Measurements from ENCODE around the gene CYP2A13.
"Not testable (repeated sequence)": the region's sequence is repeated elsewhere in the genome, so short reads cannot be mapped to it uniquely, and the experiment has no call there.

Gene CYP2A13

GRCh38 chr19:41088151-41088550 lies at the start of gene CYP2A13:
Gene CYP2A13 (plus strand): TSS chr19:41088451. CDS start chr19:41088472, 21 bp downstream.
- no peak for TF ChIP-seq POLR2A (IDR thresholded peaks at IDR 0.05; ENCODE audit: low read depth, low read length)
- FAIRE-seq (no peak), DNase-seq (ENCODE audit: insufficient read length, low spot score) (no peak)

- FAIRE-seq, result no peak
- no peak for TF ChIP-seq POLR2A (IDR thresholded peaks at IDR 0.05; ENCODE audit: low read depth, low read length)
Observed at GRCh38 chr19:41039806-41040205, 48.4 kb upstream of the CYP2A13 start.

GRCh38 chr19:41045095-41045494 lies 43.2 kb upstream of the CYP2A13 start:
- not testable (repeated sequence) for FAIRE-seq; DNase-seq (ENCODE audit: insufficient read length, low spot score)

More at GRCh38 chr19:41039806-41040205, 48.4 kb upstream of the CYP2A13 start:
- DNase-seq (ENCODE audit: insufficient read length, low spot score), result no peak

DNA sequence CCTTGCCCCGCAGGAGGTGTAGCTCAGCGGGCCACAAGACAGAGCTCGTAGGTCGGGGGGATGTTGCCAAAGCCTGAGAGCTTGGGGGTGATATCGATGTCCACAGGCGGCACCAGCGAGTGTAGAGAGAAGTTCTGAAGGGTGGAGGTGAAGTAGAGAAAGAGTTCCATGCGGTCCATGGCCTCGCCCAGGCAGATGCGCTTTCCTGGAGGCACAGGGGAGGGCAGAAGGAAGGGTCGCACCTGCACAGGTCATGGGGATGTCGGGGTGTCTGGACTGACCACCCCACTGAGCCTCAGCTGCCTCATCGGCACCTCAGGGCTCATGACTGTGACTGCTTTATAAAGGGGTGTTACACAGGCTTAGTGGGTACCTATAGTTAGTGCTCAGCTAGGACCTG lies 37.8 kb upstream of the CYP2A13 start:
- no peak for TF ChIP-seq POLR2A (IDR thresholded peaks at IDR 0.05; ENCODE audit: low read depth, low read length)
- no peak for DNase-seq (ENCODE audit: insufficient read length, low spot score)
- FAIRE-seq, result no peak

DNA sequence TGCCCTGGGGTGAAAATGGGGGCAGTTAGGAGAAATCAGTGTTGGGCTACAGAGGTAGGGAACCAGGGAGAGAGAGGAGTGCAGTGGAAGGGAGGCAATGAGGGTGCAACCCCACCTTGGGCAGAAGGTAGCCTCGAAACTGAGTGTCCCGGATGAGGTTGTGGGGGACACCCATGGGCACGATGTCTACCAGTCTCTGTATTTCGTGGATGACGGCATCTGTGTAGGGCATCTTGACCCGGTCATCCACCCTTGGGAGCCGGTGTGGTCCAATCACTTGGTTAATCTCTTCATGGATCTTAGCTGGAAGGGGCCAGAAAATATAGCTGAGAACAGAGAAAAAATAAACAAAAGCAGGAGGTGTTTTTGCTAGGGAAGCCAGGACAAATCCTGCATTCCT lies 36.1 kb upstream of the CYP2A13 start:
- DNase-seq (ENCODE audit: insufficient read length, low spot score); FAIRE-seq: not testable (repeated sequence)

GRCh38 chr19:41053331-41053730 lies 34.9 kb upstream of the CYP2A13 start:
- not testable (repeated sequence) for DNase-seq (ENCODE audit: insufficient read length, low spot score); FAIRE-seq

DNA sequence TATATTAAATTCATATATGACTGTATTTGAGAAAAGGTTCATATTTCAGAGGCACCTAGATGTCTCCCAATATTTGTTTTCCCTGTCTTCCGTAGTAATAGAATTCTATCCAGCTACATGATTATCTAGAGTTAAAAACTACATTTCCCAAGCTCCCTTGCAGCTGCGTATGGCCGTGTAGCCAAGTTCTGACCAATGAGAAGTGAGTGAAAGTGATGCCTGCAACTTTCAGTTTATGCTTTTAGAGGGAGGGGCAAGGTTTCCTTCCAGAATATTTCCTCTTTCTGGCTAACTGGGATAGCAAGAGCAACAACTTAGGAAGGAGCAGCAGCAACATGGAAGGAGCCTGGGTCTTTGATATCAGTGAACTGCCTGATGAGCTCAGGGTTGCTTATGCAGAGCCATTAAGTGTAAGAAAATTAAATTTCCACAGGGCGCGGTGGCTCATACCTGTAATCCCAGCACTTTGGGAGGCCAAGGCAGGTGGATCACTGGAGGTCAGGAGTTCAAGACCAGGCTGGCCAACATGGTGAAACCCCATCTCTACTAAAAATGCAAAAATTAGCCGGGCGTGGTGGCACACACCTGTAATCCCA lies 23.2 kb upstream of the CYP2A13 start:
- peak; percentile 41 for FAIRE-seq
- no peak for TF ChIP-seq POLR2A (IDR thresholded peaks at IDR 0.05; ENCODE audit: low read depth, low read length)
- DNase-seq (ENCODE audit: insufficient read length, low spot score), result peak; percentile 52

DNA sequence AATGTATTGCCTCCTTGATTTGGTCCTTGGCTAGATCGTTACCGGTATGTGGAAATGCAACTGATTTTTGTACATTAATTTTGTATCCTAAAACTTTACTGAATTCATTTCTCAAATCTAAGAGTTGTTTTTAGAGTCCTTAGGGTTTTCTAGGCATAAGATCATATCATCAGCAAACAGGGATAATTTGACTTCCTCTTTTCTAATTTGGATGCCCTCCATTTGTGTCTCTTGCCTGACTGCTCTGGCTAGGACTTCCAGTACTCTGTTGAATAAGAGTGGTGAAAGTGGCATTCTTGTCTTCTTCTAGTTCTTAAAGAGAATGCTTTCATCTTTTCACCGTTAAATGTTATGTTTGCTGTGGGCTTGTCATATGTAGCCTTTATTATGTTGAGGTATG lies 12.0 kb upstream of the CYP2A13 start:
- DNase-seq (ENCODE audit: insufficient read length, low spot score) (no peak), FAIRE-seq (no peak)
- no peak for TF ChIP-seq POLR2A (IDR thresholded peaks at IDR 0.05; ENCODE audit: low read depth, low read length)

DNA sequence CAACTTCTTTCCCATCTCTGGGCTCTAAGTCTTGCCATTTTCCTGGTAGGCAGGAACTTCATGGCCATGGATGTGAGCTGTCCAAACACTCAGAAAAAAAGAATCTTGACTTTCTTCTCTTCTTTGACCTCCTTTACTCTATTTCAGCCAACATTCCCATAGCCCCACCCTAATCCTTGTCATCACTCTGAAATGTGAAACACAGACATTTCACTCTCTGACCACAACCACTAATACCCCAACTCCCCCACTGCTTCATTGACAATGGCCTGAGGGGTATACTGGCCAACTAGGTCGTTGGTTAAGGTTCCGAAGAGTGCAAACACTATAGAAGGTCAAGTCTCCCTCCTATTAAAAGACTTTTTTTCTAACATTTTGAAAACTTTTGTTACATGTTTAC lies 4.7 kb upstream of the CYP2A13 start:
- TF ChIP-seq POLR2A (IDR thresholded peaks at IDR 0.05; ENCODE audit: low read depth, low read length), result no peak
- DNase-seq (ENCODE audit: insufficient read length, low spot score), result no peak
- no peak for FAIRE-seq

- no peak for FAIRE-seq
Observed at GRCh38 chr19:41085748-41086415, 2.4 kb upstream of the CYP2A13 start.

GRCh38 chr19:41089959-41090358 lies 1.7 kb downstream of the CYP2A13 start:
- FAIRE-seq, result no peak
- TF ChIP-seq POLR2A (IDR thresholded peaks at IDR 0.05; ENCODE audit: low read depth, low read length), result no peak
- no peak for DNase-seq (ENCODE audit: insufficient read length, low spot score)

More at GRCh38 chr19:41085748-41086415, 2.4 kb upstream of the CYP2A13 start:
- DNase-seq (ENCODE audit: insufficient read length, low spot score), result no peak
- TF ChIP-seq POLR2A (IDR thresholded peaks at IDR 0.05; ENCODE audit: low read depth, low read length), result no peak

DNA sequence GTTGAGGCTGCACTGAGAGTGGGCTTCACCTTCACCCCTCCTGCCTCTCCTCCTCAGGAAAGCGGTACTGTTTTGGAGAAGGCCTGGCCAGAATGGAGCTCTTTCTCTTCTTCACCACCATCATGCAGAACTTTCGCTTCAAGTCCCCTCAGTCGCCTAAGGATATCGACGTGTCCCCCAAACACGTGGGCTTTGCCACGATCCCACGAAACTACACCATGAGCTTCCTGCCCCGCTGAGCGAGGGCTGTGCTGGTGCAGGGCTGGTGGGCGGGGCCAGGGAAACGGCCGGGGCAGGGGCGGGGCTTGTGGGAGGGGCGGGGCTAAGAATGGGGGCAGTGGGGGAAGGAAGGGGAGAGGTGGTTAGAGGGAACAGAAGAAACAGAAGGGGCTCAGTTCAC lies 7.5 kb downstream of the CYP2A13 start:
- DNase-seq (ENCODE audit: insufficient read length, low spot score) (no peak), FAIRE-seq (no peak)
- TF ChIP-seq POLR2A (IDR thresholded peaks at IDR 0.05; ENCODE audit: low read depth, low read length), result no peak

GRCh38 chr19:41096353-41096752 lies 8.1 kb downstream of the CYP2A13 start:
- no peak for FAIRE-seq

GRCh38 chr19:41097302-41097701 lies 9.1 kb downstream of the CYP2A13 start:
- DNase-seq (ENCODE audit: insufficient read length, low spot score), result no peak
- no peak for FAIRE-seq
- no peak for TF ChIP-seq POLR2A (IDR thresholded peaks at IDR 0.05; ENCODE audit: low read depth, low read length)

More at GRCh38 chr19:41096353-41096752, 8.1 kb downstream of the CYP2A13 start:
- no peak for DNase-seq (ENCODE audit: insufficient read length, low spot score)
- TF ChIP-seq POLR2A (IDR thresholded peaks at IDR 0.05; ENCODE audit: low read depth, low read length), result no peak

DNA sequence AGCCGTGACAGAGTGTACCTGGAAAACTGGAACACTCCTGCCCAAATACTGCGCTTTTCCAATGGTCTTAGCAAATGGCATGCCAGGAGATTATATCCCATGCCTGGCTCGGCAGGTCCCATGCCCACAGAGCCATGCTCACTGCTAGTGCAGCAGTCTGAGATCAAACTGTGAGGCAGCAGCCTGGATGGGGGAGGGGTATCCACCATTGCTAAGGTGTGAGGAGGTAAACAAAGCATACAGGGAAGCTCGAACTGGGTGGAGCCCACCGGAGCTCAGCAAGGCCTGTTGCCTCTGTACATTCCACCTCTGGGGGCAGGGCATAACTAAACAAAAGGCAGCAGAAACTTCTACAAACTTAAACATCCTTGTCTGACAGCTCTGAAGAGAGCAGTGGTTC lies 10.5 kb downstream of the CYP2A13 start:
- FAIRE-seq, result no peak
- TF ChIP-seq POLR2A (IDR thresholded peaks at IDR 0.05; ENCODE audit: low read depth, low read length), result no peak
- DNase-seq (ENCODE audit: insufficient read length, low spot score), result no peak

- not testable (repeated sequence) for DNase-seq (ENCODE audit: insufficient read length, low spot score); FAIRE-seq
Observed at GRCh38 chr19:41102210-41102609, 14.0 kb downstream of the CYP2A13 start.
